Measurements from ENCODE around the gene DNM3. TPM values are rescaled to one million over a fixed set of nuclear protein-coding genes. Genes with fewer than 3 reads are reported as not detected.

DNM3 gene
- total RNA-seq, 1 donor: 0.72 TPM

GRCh38 chr1:172373864-172374263 is 532.6 kb downstream of the DNM3 start:
- Histone ChIP-seq H3K79me2 (ENCODE audit: insufficient read depth, low read length) (no peaks in the 10 kb centered on the region), H3K9me3 (ENCODE audit: low read depth, low read length) (no peaks in the 10 kb centered on the region), H3K27me3 (ENCODE audit: insufficient read depth, low read length) (no peaks in the 10 kb centered on the region), H2AFZ (ENCODE audit: low read length) (no peak overlapping the region), H3K4me3 (ENCODE audit: insufficient read depth, low read length) (no peak overlapping the region), H3K4me2 (ENCODE audit: insufficient read depth, low read length) (no peak overlapping the region), H3K27ac (ENCODE audit: low read depth, low read length) (no peak overlapping the region), H3K36me3 (ENCODE audit: insufficient read depth, low read length) (no peaks in the 10 kb centered on the region), H3K4me1 (ENCODE audit: insufficient read depth, low read length) (no peaks in the 10 kb centered on the region), H4K20me1 (ENCODE audit: insufficient read depth, low read length) (no peaks in the 10 kb centered on the region)
- no peak for DNase-seq (ENCODE audit: insufficient read length, low spot score, missing footprints)
- no peak for TF ChIP-seq CTCF (IDR thresholded peaks at IDR 0.05; ENCODE audit: extremely low read depth, low read depth, low read length)

- Histone ChIP-seq H3K4me2 (ENCODE audit: insufficient read depth, low read length) (no peak overlapping the region), H3K9me3 (ENCODE audit: low read depth, low read length) (no peaks in the 10 kb centered on the region), H4K20me1 (ENCODE audit: insufficient read depth, low read length) (no peaks in the 10 kb centered on the region), H3K36me3 (ENCODE audit: insufficient read depth, low read length) (no peaks in the 10 kb centered on the region), H2AFZ (ENCODE audit: low read length) (no peak overlapping the region), H3K4me3 (ENCODE audit: insufficient read depth, low read length) (no peak overlapping the region), H3K79me2 (ENCODE audit: insufficient read depth, low read length) (no peaks in the 10 kb centered on the region), H3K4me1 (ENCODE audit: insufficient read depth, low read length) (no peaks in the 10 kb centered on the region), H3K27me3 (ENCODE audit: insufficient read depth, low read length) (no peaks in the 10 kb centered on the region), H3K27ac (ENCODE audit: low read depth, low read length) (no peak overlapping the region)
- DNase-seq (ENCODE audit: insufficient read length, low spot score, missing footprints): no peak
- TF ChIP-seq CTCF (IDR thresholded peaks at IDR 0.05; ENCODE audit: extremely low read depth, low read depth, low read length): no peak
Measured at GRCh38 chr1:172375211-172375631, 533.9 kb downstream of the DNM3 start.

- Histone ChIP-seq H3K4me1 (ENCODE audit: insufficient read depth, low read length) (no peaks in the 10 kb centered on the region), H3K36me3 (ENCODE audit: insufficient read depth, low read length) (no peaks in the 10 kb centered on the region), H2AFZ (ENCODE audit: low read length) (no peak overlapping the region), H3K79me2 (ENCODE audit: insufficient read depth, low read length) (no peaks in the 10 kb centered on the region), H4K20me1 (ENCODE audit: insufficient read depth, low read length) (no peaks in the 10 kb centered on the region), H3K4me3 (ENCODE audit: insufficient read depth, low read length) (no peak overlapping the region), H3K27me3 (ENCODE audit: insufficient read depth, low read length) (no peaks in the 10 kb centered on the region), H3K9me3 (ENCODE audit: low read depth, low read length) (no peaks in the 10 kb centered on the region), H3K27ac (ENCODE audit: low read depth, low read length) (no peak overlapping the region), H3K4me2 (ENCODE audit: insufficient read depth, low read length) (no peak overlapping the region)
- no peak for DNase-seq (ENCODE audit: insufficient read length, low spot score, missing footprints)
- TF ChIP-seq CTCF (IDR thresholded peaks at IDR 0.05; ENCODE audit: extremely low read depth, low read depth, low read length): no peak
Measured at GRCh38 chr1:172376431-172376830, 535.1 kb downstream of the DNM3 start.

GRCh38 chr1:172377565-172377964 is 536.3 kb downstream of the DNM3 start:
- H3K9me3 ChIP-seq (ENCODE audit: low read depth, low read length): no peaks in the 10 kb centered on the region
- no peak for DNase-seq (ENCODE audit: insufficient read length, low spot score, missing footprints)

More at GRCh38 chr1:172377565-172377964, 536.3 kb downstream of the DNM3 start:
- Histone ChIP-seq H3K4me1 (ENCODE audit: insufficient read depth, low read length) (no peaks in the 10 kb centered on the region), H3K27ac (ENCODE audit: low read depth, low read length) (no peak overlapping the region), H3K4me2 (ENCODE audit: insufficient read depth, low read length) (no peak overlapping the region), H4K20me1 (ENCODE audit: insufficient read depth, low read length) (no peaks in the 10 kb centered on the region), H3K27me3 (ENCODE audit: insufficient read depth, low read length) (no peaks in the 10 kb centered on the region), H3K36me3 (ENCODE audit: insufficient read depth, low read length) (no peaks in the 10 kb centered on the region), H2AFZ (ENCODE audit: low read length) (no peak overlapping the region), H3K4me3 (ENCODE audit: insufficient read depth, low read length) (no peak overlapping the region), H3K79me2 (ENCODE audit: insufficient read depth, low read length) (no peaks in the 10 kb centered on the region)
- no peak for TF ChIP-seq CTCF (IDR thresholded peaks at IDR 0.05; ENCODE audit: extremely low read depth, low read depth, low read length)

Measured in osteoblast (primary cell).